DOHH2 (cell line): ENCODE results near the gene PEX3.

Experiments used
- EZH2phosphoT487 ChIP-seq: fragments of 200-600 bp; sonication (generic); IDR thresholded peaks from 2 replicates; pipeline ENCODE4 v1.6.1; 2017; ENCODE audit warnings: borderline replicate concordance, mild to moderate bottlenecking, antibody characterized with exemption, low read length, moderate library complexity, mixed read lengths
- TF ChIP-seq, protein P1 (sequence below): fragments of 200-600 bp; sonication (generic); IDR thresholded peaks from one replicate; pipeline ENCODE4 v1.5.1; 2014; ENCODE audit warnings: antibody characterized with exemption, mild to moderate bottlenecking, low read depth, low read length; ENCODE audit not compliant: poor library complexity, severe bottlenecking

GRCh38 chr6:143525356-143525755, 74.8 kb downstream of the PEX3 start:
- TF ChIP-seq, protein P1, sequence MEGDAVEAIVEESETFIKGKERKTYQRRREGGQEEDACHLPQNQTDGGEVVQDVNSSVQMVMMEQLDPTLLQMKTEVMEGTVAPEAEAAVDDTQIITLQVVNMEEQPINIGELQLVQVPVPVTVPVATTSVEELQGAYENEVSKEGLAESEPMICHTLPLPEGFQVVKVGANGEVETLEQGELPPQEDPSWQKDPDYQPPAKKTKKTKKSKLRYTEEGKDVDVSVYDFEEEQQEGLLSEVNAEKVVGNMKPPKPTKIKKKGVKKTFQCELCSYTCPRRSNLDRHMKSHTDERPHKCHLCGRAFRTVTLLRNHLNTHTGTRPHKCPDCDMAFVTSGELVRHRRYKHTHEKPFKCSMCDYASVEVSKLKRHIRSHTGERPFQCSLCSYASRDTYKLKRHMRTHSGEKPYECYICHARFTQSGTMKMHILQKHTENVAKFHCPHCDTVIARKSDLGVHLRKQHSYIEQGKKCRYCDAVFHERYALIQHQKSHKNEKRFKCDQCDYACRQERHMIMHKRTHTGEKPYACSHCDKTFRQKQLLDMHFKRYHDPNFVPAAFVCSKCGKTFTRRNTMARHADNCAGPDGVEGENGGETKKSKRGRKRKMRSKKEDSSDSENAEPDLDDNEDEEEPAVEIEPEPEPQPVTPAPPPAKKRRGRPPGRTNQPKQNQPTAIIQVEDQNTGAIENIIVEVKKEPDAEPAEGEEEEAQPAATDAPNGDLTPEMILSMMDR = no peak
- no peak for TF ChIP-seq EZH2phosphoT487
